ENCODE results near the gene RAP1GDS1.

DNA sequence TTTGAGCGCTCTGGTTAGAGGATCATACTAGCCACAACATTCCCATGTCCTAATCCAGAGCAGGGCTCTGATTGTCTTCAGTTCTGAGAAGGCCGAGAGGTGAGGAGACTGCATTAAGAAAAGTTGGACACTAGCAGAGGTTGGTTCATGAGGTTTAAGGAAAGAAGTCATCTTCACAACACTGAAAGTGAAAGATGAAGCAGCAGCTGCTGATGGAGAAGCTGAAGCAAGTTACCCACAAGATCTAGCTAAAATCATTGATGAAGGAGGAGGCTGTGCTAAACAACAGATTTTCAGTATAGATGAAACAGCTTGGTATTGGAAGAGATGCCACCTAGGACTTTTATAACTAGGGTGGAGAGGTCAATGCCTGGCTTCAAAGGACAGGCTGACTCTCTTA is 36.8 kb downstream of the RAP1GDS1 start:
- TF ChIP-seq, protein P1, sequence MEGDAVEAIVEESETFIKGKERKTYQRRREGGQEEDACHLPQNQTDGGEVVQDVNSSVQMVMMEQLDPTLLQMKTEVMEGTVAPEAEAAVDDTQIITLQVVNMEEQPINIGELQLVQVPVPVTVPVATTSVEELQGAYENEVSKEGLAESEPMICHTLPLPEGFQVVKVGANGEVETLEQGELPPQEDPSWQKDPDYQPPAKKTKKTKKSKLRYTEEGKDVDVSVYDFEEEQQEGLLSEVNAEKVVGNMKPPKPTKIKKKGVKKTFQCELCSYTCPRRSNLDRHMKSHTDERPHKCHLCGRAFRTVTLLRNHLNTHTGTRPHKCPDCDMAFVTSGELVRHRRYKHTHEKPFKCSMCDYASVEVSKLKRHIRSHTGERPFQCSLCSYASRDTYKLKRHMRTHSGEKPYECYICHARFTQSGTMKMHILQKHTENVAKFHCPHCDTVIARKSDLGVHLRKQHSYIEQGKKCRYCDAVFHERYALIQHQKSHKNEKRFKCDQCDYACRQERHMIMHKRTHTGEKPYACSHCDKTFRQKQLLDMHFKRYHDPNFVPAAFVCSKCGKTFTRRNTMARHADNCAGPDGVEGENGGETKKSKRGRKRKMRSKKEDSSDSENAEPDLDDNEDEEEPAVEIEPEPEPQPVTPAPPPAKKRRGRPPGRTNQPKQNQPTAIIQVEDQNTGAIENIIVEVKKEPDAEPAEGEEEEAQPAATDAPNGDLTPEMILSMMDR (conservative IDR thresholded peaks at IDR 0.05 in 1 of 2, IDR thresholded peaks at IDR 0.05 in 1 of 2; ENCODE audit: extremely low read depth in 1 of 2, insufficient read depth in 1 of 2, low read depth in 1 of 2, low read length in 2 of 2) = no peak
- TF ChIP-seq EZH2 (IDR thresholded peaks at IDR 0.05; ENCODE audit: borderline replicate concordance, low read length) = no peak

Data from mammary epithelial cell (primary cell).